ENCODE measurements around the gene STIP1.

STIP1 gene

DNA sequence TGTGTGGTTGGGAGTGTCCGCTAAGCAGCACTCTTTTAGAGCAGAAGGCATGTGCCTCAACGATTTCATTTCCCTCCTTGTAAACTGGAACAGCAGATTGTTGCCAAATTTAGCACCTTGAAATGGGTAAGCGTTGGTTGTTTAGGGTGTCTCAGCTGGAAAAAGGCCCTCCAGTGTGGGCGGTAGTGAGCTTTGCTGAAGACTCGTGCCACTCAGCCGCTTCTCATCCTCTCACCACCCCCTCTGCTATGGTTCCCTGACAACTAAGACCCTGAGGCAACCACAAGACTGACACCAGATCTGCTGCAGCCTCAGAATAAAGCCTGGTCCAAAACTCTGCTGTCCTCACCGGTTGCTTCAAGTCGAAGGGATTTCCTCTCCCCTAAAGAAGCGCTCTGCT is 10.7 kb downstream of the STIP1 start:
- no peak overlapping the region for H3K4me2 ChIP-seq (ENCODE audit: insufficient read depth, low read length)
- H3K9me3 ChIP-seq (ENCODE audit: insufficient read depth, low read length, severe bottlenecking) = no peaks in the 10 kb centered on the region
- no peak overlapping the region for H3K9ac ChIP-seq (ENCODE audit: low read depth, low read length)
- peaks cover 54% of the 10 kb centered on the region for H4K20me1 ChIP-seq (ENCODE audit: insufficient read depth, low read length)
- no peaks in the 10 kb centered on the region for H3K27me3 ChIP-seq (ENCODE audit: insufficient read depth, low read length, poor library complexity)
- H2AFZ ChIP-seq (ENCODE audit: low read depth, low read length) = no peak overlapping the region
- TF ChIP-seq, protein P1, sequence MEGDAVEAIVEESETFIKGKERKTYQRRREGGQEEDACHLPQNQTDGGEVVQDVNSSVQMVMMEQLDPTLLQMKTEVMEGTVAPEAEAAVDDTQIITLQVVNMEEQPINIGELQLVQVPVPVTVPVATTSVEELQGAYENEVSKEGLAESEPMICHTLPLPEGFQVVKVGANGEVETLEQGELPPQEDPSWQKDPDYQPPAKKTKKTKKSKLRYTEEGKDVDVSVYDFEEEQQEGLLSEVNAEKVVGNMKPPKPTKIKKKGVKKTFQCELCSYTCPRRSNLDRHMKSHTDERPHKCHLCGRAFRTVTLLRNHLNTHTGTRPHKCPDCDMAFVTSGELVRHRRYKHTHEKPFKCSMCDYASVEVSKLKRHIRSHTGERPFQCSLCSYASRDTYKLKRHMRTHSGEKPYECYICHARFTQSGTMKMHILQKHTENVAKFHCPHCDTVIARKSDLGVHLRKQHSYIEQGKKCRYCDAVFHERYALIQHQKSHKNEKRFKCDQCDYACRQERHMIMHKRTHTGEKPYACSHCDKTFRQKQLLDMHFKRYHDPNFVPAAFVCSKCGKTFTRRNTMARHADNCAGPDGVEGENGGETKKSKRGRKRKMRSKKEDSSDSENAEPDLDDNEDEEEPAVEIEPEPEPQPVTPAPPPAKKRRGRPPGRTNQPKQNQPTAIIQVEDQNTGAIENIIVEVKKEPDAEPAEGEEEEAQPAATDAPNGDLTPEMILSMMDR (IDR thresholded peaks at IDR 0.05; ENCODE audit: borderline replicate concordance, extremely low read depth, low read length, poor library complexity, severe bottlenecking) = no peak
- TF ChIP-seq EZH2 (IDR thresholded peaks at IDR 0.05; ENCODE audit: borderline replicate concordance, low read depth, low read length, severe bottlenecking) = no peak
- peaks cover 96% of the 10 kb centered on the region for H3K36me3 ChIP-seq (ENCODE audit: insufficient read depth, low read length)
- H3K4me3 ChIP-seq (ENCODE audit: low read depth in 1 of 2, low read length in 2 of 2) = no peak overlapping the region
- peaks cover 47% of the 10 kb centered on the region for H3K79me2 ChIP-seq (ENCODE audit: insufficient read depth, low read length)
- H3K4me1 ChIP-seq (ENCODE audit: insufficient read depth, low read length) = no peaks in the 10 kb centered on the region
- no peak overlapping the region for H3K27ac ChIP-seq (ENCODE audit: low read length)
- DNase-seq (no peak), ATAC-seq (ENCODE audit: insufficient read depth, low read depth) (no peak)

- no peak for DNase-seq
- Histone ChIP-seq H3K9ac (ENCODE audit: low read depth, low read length) (no peak overlapping the region), H3K4me1 (ENCODE audit: insufficient read depth, low read length) (no peaks in the 10 kb centered on the region), H3K9me3 (ENCODE audit: insufficient read depth, low read length, severe bottlenecking) (no peaks in the 10 kb centered on the region), H4K20me1 (ENCODE audit: insufficient read depth, low read length) (peaks cover 52% of the 10 kb centered on the region), H3K27ac (ENCODE audit: low read length) (no peak overlapping the region), H3K4me2 (ENCODE audit: insufficient read depth, low read length) (no peak overlapping the region), H3K36me3 (ENCODE audit: insufficient read depth, low read length) (peaks cover 96% of the 10 kb centered on the region), H3K4me3 (ENCODE audit: low read depth in 1 of 2, low read length in 2 of 2) (no peak overlapping the region), H2AFZ (ENCODE audit: low read depth, low read length) (no peak overlapping the region), H3K79me2 (ENCODE audit: insufficient read depth, low read length) (peaks cover 56% of the 10 kb centered on the region), H3K27me3 (ENCODE audit: insufficient read depth, low read length, poor library complexity) (no peaks in the 10 kb centered on the region)
- TF ChIP-seq, protein P1 (IDR thresholded peaks at IDR 0.05; ENCODE audit: borderline replicate concordance, extremely low read depth, low read length, poor library complexity, severe bottlenecking) = no peak
- no peak for TF ChIP-seq EZH2 (IDR thresholded peaks at IDR 0.05; ENCODE audit: borderline replicate concordance, low read depth, low read length, severe bottlenecking)
- ATAC-seq (ENCODE audit: insufficient read depth, low read depth) = no peak
These were observed 12.5 kb downstream of the STIP1 start for GRCh38 chr11:64198511-64198910.

GRCh38 chr11:64201543-64201942 is 15.6 kb downstream of the STIP1 start:
- peaks cover 87% of the 10 kb centered on the region for H3K36me3 ChIP-seq (ENCODE audit: insufficient read depth, low read length)
- H3K9me3 ChIP-seq (ENCODE audit: insufficient read depth, low read length, severe bottlenecking) = no peaks in the 10 kb centered on the region
- H3K27ac ChIP-seq (ENCODE audit: low read length) = no peak overlapping the region
- H3K79me2 ChIP-seq (ENCODE audit: insufficient read depth, low read length) = peaks cover 45% of the 10 kb centered on the region
- no peak for TF ChIP-seq EZH2 (IDR thresholded peaks at IDR 0.05; ENCODE audit: borderline replicate concordance, low read depth, low read length, severe bottlenecking)
- TF ChIP-seq, protein P1 (IDR thresholded peaks at IDR 0.05; ENCODE audit: borderline replicate concordance, extremely low read depth, low read length, poor library complexity, severe bottlenecking) = no peak
- peaks cover 23% of the 10 kb centered on the region for H3K4me1 ChIP-seq (ENCODE audit: insufficient read depth, low read length)
- ATAC-seq (ENCODE audit: insufficient read depth, low read depth) = no peak
- no peak for DNase-seq
- no peaks in the 10 kb centered on the region for H3K27me3 ChIP-seq (ENCODE audit: insufficient read depth, low read length, poor library complexity)
- H3K4me2 ChIP-seq (ENCODE audit: insufficient read depth, low read length) = no peak overlapping the region
- H3K9ac ChIP-seq (ENCODE audit: low read depth, low read length) = peak overlapping the region; percentile 14; the same call in 1 of the 2 replicates
- H3K4me3 ChIP-seq (ENCODE audit: low read depth in 1 of 2, low read length in 2 of 2) = no peak overlapping the region
- H2AFZ ChIP-seq (ENCODE audit: low read depth, low read length) = no peak overlapping the region
- peaks cover 47% of the 10 kb centered on the region for H4K20me1 ChIP-seq (ENCODE audit: insufficient read depth, low read length)

- Histone ChIP-seq H3K27ac (ENCODE audit: low read length) (no peak overlapping the region), H2AFZ (ENCODE audit: low read depth, low read length) (no peak overlapping the region), H3K4me3 (ENCODE audit: low read depth in 1 of 2, low read length in 2 of 2) (no peak overlapping the region), H3K4me2 (ENCODE audit: insufficient read depth, low read length) (no peak overlapping the region), H4K20me1 (ENCODE audit: insufficient read depth, low read length) (peaks cover 40% of the 10 kb centered on the region), H3K9me3 (ENCODE audit: insufficient read depth, low read length, severe bottlenecking) (no peaks in the 10 kb centered on the region), H3K36me3 (ENCODE audit: insufficient read depth, low read length) (peaks cover 78% of the 10 kb centered on the region), H3K27me3 (ENCODE audit: insufficient read depth, low read length, poor library complexity) (no peaks in the 10 kb centered on the region), H3K79me2 (ENCODE audit: insufficient read depth, low read length) (peaks cover 42% of the 10 kb centered on the region), H3K9ac (ENCODE audit: low read depth, low read length) (no peak overlapping the region), H3K4me1 (ENCODE audit: insufficient read depth, low read length) (peaks cover 37% of the 10 kb centered on the region)
- ATAC-seq (ENCODE audit: insufficient read depth, low read depth) = no peak
- DNase-seq = no peak
- no peak for TF ChIP-seq EZH2 (IDR thresholded peaks at IDR 0.05; ENCODE audit: borderline replicate concordance, low read depth, low read length, severe bottlenecking)
- TF ChIP-seq, protein P1 (IDR thresholded peaks at IDR 0.05; ENCODE audit: borderline replicate concordance, extremely low read depth, low read length, poor library complexity, severe bottlenecking) = peak; percentile 4
These were observed 17.0 kb downstream of the STIP1 start for GRCh38 chr11:64202992-64203391.

Data from DND-41 (cell line).